Liver (tissue), 9 donors: ENCODE data around the gene COX7A1. TPM values are rescaled to one million over a fixed set of nuclear protein-coding genes. Genes with fewer than 3 reads are reported as not detected.

ENCODE experiments used
- DNase-seq: peaks from one replicate; pipeline ENCODE4 v3.0.0-alpha.2; 2017; ENCODE audit warnings: low spot score
- H3K27ac ChIP-seq, 2 donors: one replicate each; pipeline ENCODE4 v1.7.0; 2013; ENCODE audit warnings: inconsistent platforms in 2 of 2, low read length in 2 of 2, control low read depth in 1 of 2, low read depth in 1 of 2, mild to moderate bottlenecking in 1 of 2
- H3K27me3 ChIP-seq, 4 donors: one replicate each; pipeline versions ENCODE4 v1.6.1 to v1.7.0; 2013; ENCODE audit warnings: low read length in 3 of 4, inconsistent platforms in 1 of 4, mild to moderate bottlenecking in 1 of 4, moderate library complexity in 1 of 4; ENCODE audit not compliant: control insufficient read depth in 4 of 4, insufficient read depth in 4 of 4
- H3K36me3 ChIP-seq, 4 donors: one replicate each; pipeline versions ENCODE4 v1.6.1 to v1.7.0; 2013; ENCODE audit warnings: low read length in 3 of 4, mild to moderate bottlenecking in 3 of 4, low read depth in 1 of 4, moderate library complexity in 1 of 4; ENCODE audit not compliant: control insufficient read depth in 4 of 4, insufficient read depth in 3 of 4
- H3K4me1 ChIP-seq, 4 donors: one replicate each; pipeline versions ENCODE4 v1.6.1 to v1.7.0; 2013; ENCODE audit warnings: low read length in 3 of 4, mild to moderate bottlenecking in 3 of 4, moderate library complexity in 1 of 4; ENCODE audit not compliant: control insufficient read depth in 4 of 4, insufficient read depth in 4 of 4
- H3K4me3 ChIP-seq, 3 donors: one replicate each; pipeline versions ENCODE4 v1.6.1 to v1.7.0; 2013; ENCODE audit warnings: low read length in 3 of 3, control low read depth in 1 of 3, low read depth in 1 of 3, mild to moderate bottlenecking in 1 of 3
- H3K9ac ChIP-seq, 2 donors: one replicate each; pipeline ENCODE4 v1.7.0; 2013; ENCODE audit warnings: low read length in 2 of 2, mild to moderate bottlenecking in 2 of 2, moderate library complexity in 2 of 2, control low read depth in 1 of 2, low read depth in 1 of 2
- H3K9me3 ChIP-seq, 4 donors: one replicate each; pipeline versions ENCODE4 v1.6.1 to v1.7.0; 2013; ENCODE audit warnings: low read length in 3 of 4; ENCODE audit not compliant: control insufficient read depth in 4 of 4
- ATF3 ChIP-seq: IDR thresholded peaks from 2 replicates; pipeline ENCODE4 v1.6.1; 2016; ENCODE audit warnings: antibody characterized with exemption
- CTCF ChIP-seq: fragments of 150-350 bp; IDR thresholded peaks from 2 replicates; pipeline ENCODE4 v1.5.1; 2017; ENCODE audit warnings: improper control_type of control experiment, low read depth, low read length; ENCODE audit not compliant: missing input control
- EGR1 ChIP-seq, 2 donors: IDR thresholded peaks; 2 replicates each; pipeline ENCODE4 v1.6.1; 2016 to 2018; ENCODE audit warnings: antibody characterized with exemption in 2 of 2, low read depth in 2 of 2
- FOXA2 ChIP-seq: IDR thresholded peaks from 2 replicates; pipeline ENCODE4 v1.6.1; 2016; ENCODE audit warnings: antibody characterized with exemption
- HNF4G ChIP-seq: IDR thresholded peaks from 2 replicates; pipeline ENCODE4 v1.6.1; 2016; ENCODE audit warnings: antibody characterized with exemption
- JUND ChIP-seq, 2 donors: IDR thresholded peaks; 2 replicates each; pipeline ENCODE4 v1.6.1; 2016; ENCODE audit warnings: antibody characterized with exemption in 2 of 2
- NR2F2 ChIP-seq: IDR thresholded peaks from 2 replicates; pipeline ENCODE4 v1.6.1; 2016; ENCODE audit warnings: antibody characterized with exemption
- RAD21 ChIP-seq, 2 donors: IDR thresholded peaks; 2 replicates each; pipeline ENCODE4 v1.6.1; 2016; ENCODE audit warnings: antibody characterized with exemption in 2 of 2, mild to moderate bottlenecking in 2 of 2
- REST ChIP-seq: IDR thresholded peaks from 2 replicates; pipeline ENCODE4 v1.6.1; 2016; ENCODE audit warnings: antibody characterized with exemption, mild to moderate bottlenecking
- RXRA ChIP-seq, 2 donors: IDR thresholded peaks; 2 replicates each; pipeline ENCODE4 v1.6.1; 2017 to 2018; ENCODE audit warnings: antibody characterized with exemption in 2 of 2, mild to moderate bottlenecking in 1 of 2
- YY1 ChIP-seq: IDR thresholded peaks from 2 replicates; pipeline ENCODE4 v1.6.1; 2016; ENCODE audit warnings: antibody characterized with exemption, mild to moderate bottlenecking
- ZBTB33 ChIP-seq: IDR thresholded peaks from 2 replicates; pipeline ENCODE4 v1.6.1; 2016; ENCODE audit warnings: antibody characterized with exemption
- WGBS: extraction: QIAGEN DNeasy Blood & Tissue Kit; methylation state at CpG from one replicate; pipeline ENCODE4 v1.1.7; 2013; 5-methylcytosine and 5-hydroxymethylcytosine counted together
- polyA plus RNA-seq, 2 donors: library from polyadenylated mRNA; stranded (reverse) in 1 of 2; unstranded in 1 of 2; fragments of 200-250 nt in 1 of 2; fragments of >200 nt in 1 of 2; fragmentation: Nextera tagmentation in 1 of 2; extraction: Ambion mirVana in 1 of 2; gene quantifications; one replicate each; pipeline versions ENCODE4 v1.2.1 to v1.2.3, GENCODE V29; 2013 to 2015
- total RNA-seq, 2 donors: library from RNA; depleted of rRNA; stranded (reverse); fragments of >200 nt; gene quantifications; one replicate each; pipeline ENCODE4 v1.2.3, GENCODE V29; 2014
- donor health status: healthy.
- donor health status: healthy.
- donor health status: healthy.
- donor health status: healthy.
- donor health status: healthy.

Gene COX7A1
- total and polyA plus RNA-seq, 4 donors, result 0.17 to 11.4 (median 1.3) TPM

- 17% methylated on average over 48 of the region's 48 CpGs for WGBS
- Histone ChIP-seq H3K36me3 (peaks cover 0 to 17% (median 6%) of the 10 kb centered on the region in 4 donors), H3K9ac (peak overlapping the region; percentile 93 to 94), H3K4me3 (peak overlapping the region; percentile 78 to 99 (median 97)), H3K27me3 (no peaks in the 10 kb centered on the region), H3K27ac (peak overlapping the region; percentile 81 to 87), H3K4me1 (peaks cover 5 to 21% (median 17%) of the 10 kb centered on the region in 4 donors), H3K9me3 (no peaks in the 10 kb centered on the region)
- peak; percentile 41 for DNase-seq
- TF ChIP-seq RXRA (IDR thresholded peaks at IDR 0.05) (peak in 1 of 2 donors; percentile 16), ATF3 (no peak), NR2F2 (peak; percentile 9)
These were observed 38.1 kb downstream of the COX7A1 start for GRCh38 chr19:36113894-36114720.

GRCh38 chr19:36113425-36113824 lies 38.8 kb downstream of the COX7A1 start:
- H3K36me3 ChIP-seq, result peaks cover 0 to 17% (median 6%) of the 10 kb centered on the region in 4 donors
- TF ChIP-seq HNF4G (no peak), NR2F2 (no peak), ZBTB33 (no peak)
- H3K27ac ChIP-seq, result no peak overlapping the region
- no peak overlapping the region for H3K9ac ChIP-seq
- no peaks in the 10 kb centered on the region for H3K9me3 ChIP-seq
- no peak for DNase-seq
- H3K27me3 ChIP-seq, result no peaks in the 10 kb centered on the region
- no peak overlapping the region for H3K4me3 ChIP-seq
- peaks cover 5 to 21% (median 17%) of the 10 kb centered on the region in 4 donors for H3K4me1 ChIP-seq
- WGBS, result 96% methylated on average over 34 of the region's 34 CpGs

GRCh38 chr19:36112678-36113077 lies 39.6 kb downstream of the COX7A1 start:
- H3K4me1 ChIP-seq, result peaks cover 5 to 21% (median 17%) of the 10 kb centered on the region in 4 donors
- no peak overlapping the region for H3K27ac ChIP-seq
- WGBS, result 96% methylated on average over 10 of the region's 10 CpGs
- TF ChIP-seq HNF4G, result no peak
- TF ChIP-seq REST, result no peak
- no peak for TF ChIP-seq EGR1 (IDR thresholded peaks at IDR 0.05; ENCODE audit: low read depth in 2 of 2)
- TF ChIP-seq FOXA2, result no peak
- TF ChIP-seq JUND (IDR thresholded peaks at IDR 0.05), result no peak
- no peak for TF ChIP-seq CTCF
- no peak for TF ChIP-seq RXRA (IDR thresholded peaks at IDR 0.05)
- no peak for TF ChIP-seq YY1
- no peak for TF ChIP-seq RAD21 (IDR thresholded peaks at IDR 0.05)
- no peak overlapping the region for H3K9ac ChIP-seq
- no peaks in the 10 kb centered on the region for H3K9me3 ChIP-seq
- no peak overlapping the region for H3K4me3 ChIP-seq
- H3K36me3 ChIP-seq, result peaks cover 0 to 17% (median 3%) of the 10 kb centered on the region in 4 donors
- H3K27me3 ChIP-seq, result no peaks in the 10 kb centered on the region
- DNase-seq, result no peak
